Measurements from ENCODE around the gene FGF18. TPM values are rescaled to one million over a fixed set of nuclear protein-coding genes. Genes with fewer than 3 reads are reported as not detected.

FGF18 gene
- polyA plus RNA-seq, 1 donor from 2014 or later: 1.2 TPM

DNA sequence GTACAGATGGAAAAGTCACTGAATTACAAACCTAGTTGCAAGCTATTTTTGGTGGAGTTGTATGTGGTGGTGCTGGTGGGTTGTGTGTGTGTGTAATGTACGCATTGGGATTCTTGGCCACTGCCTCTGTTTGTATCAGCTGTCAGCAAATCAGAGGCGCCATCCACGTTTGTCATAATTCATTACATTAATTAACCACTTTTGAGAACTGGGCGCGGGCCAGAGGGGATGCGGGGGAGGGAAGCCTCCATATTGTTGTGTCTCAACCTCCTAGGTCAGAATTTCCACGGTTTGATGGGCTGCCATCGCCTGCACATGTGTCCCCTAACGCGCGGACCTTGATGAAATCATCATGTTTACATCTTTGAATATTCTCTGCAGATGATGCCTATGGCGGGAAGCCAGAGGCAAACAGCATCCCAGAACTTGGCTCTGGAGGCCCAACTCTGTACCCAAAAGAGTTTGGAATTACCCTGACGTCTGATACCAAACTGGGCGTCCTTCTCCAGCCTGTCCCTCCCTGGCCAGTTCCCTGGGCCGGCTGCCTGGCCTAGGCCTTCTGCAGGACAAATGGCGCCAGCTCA, 54.9 kb downstream of the FGF18 start:
- H4K20me1 ChIP-seq (ENCODE audit: insufficient read depth): no peaks in the 10 kb centered on the region
- no peak overlapping the region for H3K27ac ChIP-seq (ENCODE audit: low read length)
- TF ChIP-seq EP300 (conservative IDR thresholded peaks at IDR 0.05; ENCODE audit: poor library complexity, severe bottlenecking) (no peak), POLR2AphosphoS5 (IDR thresholded peaks at IDR 0.05) (no peak), TAF1 (IDR thresholded peaks at IDR 0.05; ENCODE audit: low read depth) (no peak), RAD21 (conservative IDR thresholded peaks at IDR 0.05) (no peak), CTCF (IDR thresholded peaks at IDR 0.05; ENCODE audit: poor library complexity, severe bottlenecking) (no peak), SMC3 (conservative IDR thresholded peaks at IDR 0.05; ENCODE audit: poor library complexity) (no peak), REST (IDR thresholded peaks at IDR 0.05; ENCODE audit: borderline replicate concordance) (no peak), MXI1 (conservative IDR thresholded peaks at IDR 0.05; ENCODE audit: poor library complexity, severe bottlenecking) (no peak), EZH2 (IDR thresholded peaks at IDR 0.05; ENCODE audit: borderline replicate concordance, insufficient read depth, low read length, poor library complexity, severe bottlenecking) (no peak)
- no peak overlapping the region for H3K4me3 ChIP-seq (ENCODE audit: low read length)
- no peaks in the 10 kb centered on the region for H3K79me2 ChIP-seq (replicated peaks; ENCODE audit: insufficient read depth, low read length)
- H3K4me2 ChIP-seq (ENCODE audit: low read length): no peak overlapping the region
- no peaks in the 10 kb centered on the region for H3F3A ChIP-seq (ENCODE audit: insufficient read depth, low read length, poor library complexity, severe bottlenecking)
- H3K9ac ChIP-seq (ENCODE audit: low read length): no peak overlapping the region
- H3K9me3 ChIP-seq (ENCODE audit: low read length): peaks cover 3% of the 10 kb centered on the region
- no peak overlapping the region for H2AFZ ChIP-seq (ENCODE audit: low read depth, low read length)
- H3K27me3 ChIP-seq (ENCODE audit: insufficient read depth, low read depth, low read length): no peaks in the 10 kb centered on the region
- H3K36me3 ChIP-seq (ENCODE audit: insufficient read depth, low read length): no peaks in the 10 kb centered on the region
- no peaks in the 10 kb centered on the region for H3K9me2 ChIP-seq (ENCODE audit: insufficient read depth, low read length)

- no peak overlapping the region for H3K27ac ChIP-seq (ENCODE audit: low read length)
- no peaks in the 10 kb centered on the region for H3F3A ChIP-seq (ENCODE audit: insufficient read depth, low read length, poor library complexity, severe bottlenecking)
- H3K4me2 ChIP-seq (ENCODE audit: low read length): no peak overlapping the region
- no peak overlapping the region for H2AFZ ChIP-seq (ENCODE audit: low read depth, low read length)
- no peaks in the 10 kb centered on the region for H3K79me2 ChIP-seq (replicated peaks; ENCODE audit: insufficient read depth, low read length)
- TF ChIP-seq POLR2AphosphoS5 (IDR thresholded peaks at IDR 0.05): no peak
- H3K4me3 ChIP-seq (ENCODE audit: low read length): no peak overlapping the region
- no peaks in the 10 kb centered on the region for H3K36me3 ChIP-seq (ENCODE audit: insufficient read depth, low read length)
- no peaks in the 10 kb centered on the region for H3K27me3 ChIP-seq (ENCODE audit: insufficient read depth, low read depth, low read length)
- H3K9ac ChIP-seq (ENCODE audit: low read length): no peak overlapping the region
- peaks cover 3% of the 10 kb centered on the region for H3K9me3 ChIP-seq (ENCODE audit: low read length)
- no peaks in the 10 kb centered on the region for H3K9me2 ChIP-seq (ENCODE audit: insufficient read depth, low read length)
- no peaks in the 10 kb centered on the region for H4K20me1 ChIP-seq (ENCODE audit: insufficient read depth)
Observed at GRCh38 chr5:171475596-171475995, 56.1 kb downstream of the FGF18 start.

DNA sequence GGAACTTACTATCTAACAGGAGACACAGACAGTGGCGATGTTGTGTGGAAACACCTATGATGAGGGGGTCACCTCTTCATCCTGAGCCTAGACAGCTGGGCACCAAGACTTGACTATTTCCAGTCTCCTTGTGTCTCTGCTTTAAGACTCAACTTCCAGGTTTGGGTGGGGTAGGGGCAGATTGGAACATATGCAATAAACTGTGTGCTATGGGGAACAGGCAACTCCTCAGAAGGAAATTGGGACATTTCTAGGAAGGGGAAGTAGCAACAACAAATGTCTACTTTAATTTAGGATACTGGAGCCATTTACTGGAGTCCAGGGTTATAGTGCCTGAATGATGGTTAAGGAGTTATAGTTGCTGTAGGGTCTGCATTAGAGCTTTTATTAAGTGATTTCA, 57.3 kb downstream of the FGF18 start:
- TF ChIP-seq RAD21 (conservative IDR thresholded peaks at IDR 0.05) (no peak), SMC3 (conservative IDR thresholded peaks at IDR 0.05; ENCODE audit: poor library complexity) (no peak), MXI1 (conservative IDR thresholded peaks at IDR 0.05; ENCODE audit: poor library complexity, severe bottlenecking) (no peak), TAF1 (IDR thresholded peaks at IDR 0.05; ENCODE audit: low read depth) (no peak), EZH2 (IDR thresholded peaks at IDR 0.05; ENCODE audit: borderline replicate concordance, insufficient read depth, low read length, poor library complexity, severe bottlenecking) (no peak), REST (IDR thresholded peaks at IDR 0.05; ENCODE audit: borderline replicate concordance) (no peak), POLR2AphosphoS5 (IDR thresholded peaks at IDR 0.05) (no peak), EP300 (conservative IDR thresholded peaks at IDR 0.05; ENCODE audit: poor library complexity, severe bottlenecking) (no peak), CTCF (IDR thresholded peaks at IDR 0.05; ENCODE audit: poor library complexity, severe bottlenecking) (no peak)
- H3K9me3 ChIP-seq (ENCODE audit: low read length): no peaks in the 10 kb centered on the region
- H2AFZ ChIP-seq (ENCODE audit: low read depth, low read length): no peak overlapping the region
- no peak overlapping the region for H3K4me2 ChIP-seq (ENCODE audit: low read length)
- H3K79me2 ChIP-seq (replicated peaks; ENCODE audit: insufficient read depth, low read length): no peaks in the 10 kb centered on the region
- H3K36me3 ChIP-seq (ENCODE audit: insufficient read depth, low read length): no peaks in the 10 kb centered on the region
- no peak overlapping the region for H3K27ac ChIP-seq (ENCODE audit: low read length)
- no peaks in the 10 kb centered on the region for H4K20me1 ChIP-seq (ENCODE audit: insufficient read depth)
- H3K9ac ChIP-seq (ENCODE audit: low read length): no peak overlapping the region
- H3F3A ChIP-seq (ENCODE audit: insufficient read depth, low read length, poor library complexity, severe bottlenecking): no peaks in the 10 kb centered on the region
- H3K27me3 ChIP-seq (ENCODE audit: insufficient read depth, low read depth, low read length): no peaks in the 10 kb centered on the region
- no peaks in the 10 kb centered on the region for H3K9me2 ChIP-seq (ENCODE audit: insufficient read depth, low read length)
- no peak overlapping the region for H3K4me3 ChIP-seq (ENCODE audit: low read length)

Data from neural cell (in vitro differentiated cells).